H1 (cell line): ENCODE results near the gene NSDHL. TPM values are rescaled to one million over a fixed set of nuclear protein-coding genes. Genes with fewer than 3 reads are reported as not detected.

Experiments used
- CTCF ChIA-PET: fragments of 300-600 bp; sonication (Branson Sonifier 250); formaldehyde crosslinking; loops from one replicate; lab custom pipeline; 2021; ENCODE audit not compliant: partially characterized antibody; lab: Charles Lee
- POLR2A ChIA-PET: fragments of 300-600 bp; sonication (Branson Sonifier 250); formaldehyde crosslinking; loops from one replicate; lab custom pipeline; 2021; ENCODE audit warnings: inconsistent platforms; ENCODE audit not compliant: partially characterized antibody; lab: Charles Lee
- DNase-seq, 2 experiments: peaks; one replicate each; pipeline versions ENCODE4 v3.0.0 to v3.0.0-alpha.2; 2010 to 2022; ENCODE audit warnings: low spot score in 2 of 2, low read depth in 1 of 2, mixed read lengths in 1 of 2
- FAIRE-seq: peaks from 2 replicates; lab custom pipeline; 2011; peaks lifted over from hg19 to GRCh38; lab: Jason Lieb, UNC
- H2AFZ ChIP-seq: 2 replicates; pipeline ENCODE4 v1.8.1; 2012; ENCODE audit warnings: low read length, inconsistent platforms
- H2AK5ac ChIP-seq: 2 replicates; pipeline ENCODE4 v1.6.1; 2013; ENCODE audit warnings: low read depth, low read length
- H2BK120ac ChIP-seq: replicated peaks from 2 replicates; pipeline ENCODE3; 2013; ENCODE audit warnings: low read depth, low read length, inconsistent platforms
- H2BK12ac ChIP-seq: 2 replicates; pipeline ENCODE4 v1.6.1; 2013; ENCODE audit warnings: low read depth, low read length
- H2BK15ac ChIP-seq: 2 replicates; pipeline ENCODE4 v1.6.1; 2013; ENCODE audit warnings: low read length
- H2BK20ac ChIP-seq: 2 replicates; pipeline ENCODE4 v1.6.1; 2013; ENCODE audit warnings: low read length
- H2BK5ac ChIP-seq: 2 replicates; pipeline ENCODE4 v1.6.1; 2013; ENCODE audit warnings: low read depth, low read length
- H3K14ac ChIP-seq: 2 replicates; pipeline ENCODE4 v1.6.1; 2013; ENCODE audit warnings: inconsistent platforms; ENCODE audit not compliant: insufficient read length
- H3K18ac ChIP-seq: 2 replicates; pipeline ENCODE4 v1.6.1; 2013; ENCODE audit warnings: low read length; ENCODE audit errors: extremely low read depth
- H3K23ac ChIP-seq: 2 replicates; pipeline ENCODE4 v1.6.1; 2013; ENCODE audit warnings: inconsistent platforms; ENCODE audit not compliant: insufficient read length
- H3K23me2 ChIP-seq: 2 replicates; pipeline ENCODE4 v1.6.1; 2013; ENCODE audit warnings: low read depth, low read length
- H3K27ac ChIP-seq: 2 replicates; pipeline ENCODE4 v1.6.1; 2011; ENCODE audit warnings: low read depth, low read length, inconsistent platforms
- H3K27me3 ChIP-seq, 4 experiments: replicated peaks in 1 of 4; 1 replicate in 1 of 4; 2 replicates in 3 of 4; pipeline versions ENCODE4 v1.6.1 to v1.8.1; 2011 to 2013; ENCODE audit warnings: low read length in 3 of 4, mild to moderate bottlenecking in 3 of 4, inconsistent platforms in 2 of 4, mixed read lengths in 2 of 4, moderate library complexity in 1 of 4; ENCODE audit not compliant: control insufficient read depth in 3 of 4, insufficient read depth in 3 of 4; ENCODE audit errors: extremely low read depth in 1 of 4
- H3K36me3 ChIP-seq, 4 experiments: 2 replicates each; pipeline versions ENCODE4 v1.6.1 to v1.8.1; 2011 to 2013; ENCODE audit warnings: mild to moderate bottlenecking in 4 of 4, low read length in 3 of 4, moderate library complexity in 2 of 4, control low read depth in 1 of 4, inconsistent platforms in 1 of 4; ENCODE audit not compliant: insufficient read depth in 4 of 4, control insufficient read depth in 2 of 4
- H3K4ac ChIP-seq: replicated peaks from 2 replicates; pipeline ENCODE3; 2013; ENCODE audit warnings: low read length, low read depth, mixed read lengths, inconsistent platforms; ENCODE audit not compliant: insufficient read length
- H3K4me1 ChIP-seq, 4 experiments: replicated peaks in 1 of 4; 1 replicate in 1 of 4; 2 replicates in 3 of 4; pipeline versions ENCODE4 v1.6.1 to v1.8.1; 2011 to 2013; ENCODE audit warnings: low read length in 3 of 4, inconsistent platforms in 2 of 4, mixed read lengths in 1 of 4; ENCODE audit not compliant: insufficient read depth in 4 of 4, control insufficient read depth in 3 of 4
- H3K4me2 ChIP-seq, 2 experiments: 2 replicates each; pipeline versions ENCODE4 v1.6.1 to v1.8.1; 2011 to 2013; ENCODE audit warnings: low read depth in 2 of 2, low read length in 2 of 2, control low read depth in 1 of 2, inconsistent platforms in 1 of 2, mild to moderate bottlenecking in 1 of 2; ENCODE audit not compliant: insufficient read depth in 1 of 2
- H3K4me3 ChIP-seq, 4 experiments: fragments of 200-600, 300-600 bp in 1 of 4; sonication (generic), shearing (Covaris generic), sonication (Bioruptor Twin) in 1 of 4; 2 replicates each; pipeline versions ENCODE4 v1.5.1 to v1.8.1; 2011 to 2016; ENCODE audit warnings: low read length in 4 of 4, low read depth in 3 of 4, control low read depth in 2 of 4, inconsistent platforms in 2 of 4, mild to moderate bottlenecking in 2 of 4, mixed read lengths in 1 of 4, moderate library complexity in 1 of 4; ENCODE audit not compliant: insufficient read depth in 2 of 4; ENCODE audit errors: extremely low read depth in 1 of 4
- H3K56ac ChIP-seq: replicated peaks from 2 replicates; pipeline ENCODE3; 2013; ENCODE audit warnings: low read depth, mild to moderate bottlenecking, mixed read lengths, low read length, inconsistent platforms; ENCODE audit not compliant: insufficient read length
- H3K79me1 ChIP-seq: 2 replicates; pipeline ENCODE4 v1.6.1; 2013; ENCODE audit warnings: low read depth, low read length, control low read depth
- H3K79me2 ChIP-seq, 2 experiments: 2 replicates each; pipeline versions ENCODE4 v1.6.1 to v1.8.1; 2012 to 2013; ENCODE audit warnings: low read length in 2 of 2, mild to moderate bottlenecking in 2 of 2, inconsistent platforms in 1 of 2; ENCODE audit not compliant: insufficient read depth in 2 of 2, control insufficient read depth in 1 of 2
- H3K9ac ChIP-seq, 4 experiments: replicated peaks in 1 of 4; 1 replicate in 1 of 4; 2 replicates in 3 of 4; pipeline versions ENCODE4 v1.6.1 to v1.8.1; 2011 to 2013; ENCODE audit warnings: low read depth in 3 of 4, low read length in 3 of 4, control low read depth in 2 of 4, mild to moderate bottlenecking in 2 of 4, moderate library complexity in 2 of 4, inconsistent platforms in 1 of 4; ENCODE audit errors: extremely low read depth in 1 of 4
- H3K9me3 ChIP-seq, 2 experiments: 2 replicates each; pipeline versions ENCODE4 v1.6.1 to v1.8.1; 2012 to 2013; ENCODE audit warnings: mild to moderate bottlenecking in 2 of 2, moderate library complexity in 2 of 2, control low read depth in 1 of 2, inconsistent platforms in 1 of 2, low read depth in 1 of 2, low read length in 1 of 2, mixed read lengths in 1 of 2; ENCODE audit not compliant: insufficient read depth in 2 of 2
- H4K20me1 ChIP-seq, 2 experiments: replicated peaks in 1 of 2; 2 replicates each; pipeline versions ENCODE3 to v1.8.1; 2011 to 2013; ENCODE audit warnings: inconsistent platforms in 2 of 2, low read length in 2 of 2, mild to moderate bottlenecking in 1 of 2; ENCODE audit not compliant: insufficient read depth in 2 of 2, control insufficient read depth in 1 of 2
- H4K5ac ChIP-seq: 2 replicates; pipeline ENCODE4 v1.6.1; 2013; ENCODE audit warnings: low read length, low read depth, mixed read lengths, inconsistent platforms; ENCODE audit not compliant: insufficient read length
- H4K8ac ChIP-seq: 2 replicates; pipeline ENCODE4 v1.8.0; 2013; ENCODE audit warnings: mild to moderate bottlenecking, moderate library complexity, low read length, inconsistent platforms; ENCODE audit not compliant: insufficient read depth; ENCODE audit errors: extremely low read depth
- H4K91ac ChIP-seq: replicated peaks from 2 replicates; pipeline ENCODE3; 2013; ENCODE audit warnings: low read length, mixed read lengths, inconsistent platforms; ENCODE audit not compliant: insufficient read length
- BRCA1 ChIP-seq: IDR thresholded peaks from 2 replicates; pipeline ENCODE4 v1.6.1; 2012; ENCODE audit warnings: low read depth, low read length, improper control_type of control experiment
- NRF1 ChIP-seq: IDR thresholded peaks from 2 replicates; pipeline ENCODE4 v1.6.1; 2011; ENCODE audit warnings: mild to moderate bottlenecking, low read depth, low read length, improper control_type of control experiment
- RBBP5 ChIP-seq: IDR thresholded peaks from 2 replicates; pipeline ENCODE4 v1.7.1; 2012; ENCODE audit warnings: low read depth, mild to moderate bottlenecking, inconsistent platforms, low read length, moderate library complexity, borderline replicate concordance
- RFX5 ChIP-seq: IDR thresholded peaks from 2 replicates; pipeline ENCODE4 v1.6.1; 2011; ENCODE audit warnings: low read depth, low read length, improper control_type of control experiment, borderline replicate concordance
- RXRA ChIP-seq: IDR thresholded peaks from 2 replicates; pipeline ENCODE4 v1.6.1; 2011; ENCODE audit warnings: low read depth, mild to moderate bottlenecking, low read length, moderate library complexity; ENCODE audit not compliant: insufficient read depth
- SRF ChIP-seq: IDR thresholded peaks from 2 replicates; pipeline ENCODE4 v1.6.1; 2011; ENCODE audit warnings: mild to moderate bottlenecking, low read depth, low read length, moderate library complexity
- USF2 ChIP-seq: IDR thresholded peaks from 2 replicates; pipeline ENCODE4 v1.6.1; 2011; ENCODE audit warnings: low read length, improper control_type of control experiment
- WGBS, 2 experiments: shearing (Covaris generic) in 1 of 2; methylation state at CpG; one replicate each; pipeline versions ENCODE4 v1.1.6 to v1.1.7; 2013 to 2015; ENCODE audit warnings: low lambda C conversion rate in 2 of 2, mixed read lengths in 2 of 2, inconsistent platforms in 1 of 2, low coverage in 1 of 2, missing lambda C conversion rate in 1 of 2; ENCODE audit not compliant: insufficient replicate concordance in 2 of 2, insufficient coverage in 1 of 2, insufficient read length in 1 of 2; ENCODE audit errors: extremely low coverage in 1 of 2, missing lambda C conversion rate in 1 of 2; 5-methylcytosine and 5-hydroxymethylcytosine counted together
- polyA plus RNA-seq, 7 experiments: library from polyadenylated mRNA; depleted of rRNA in 3 of 7; stranded (reverse) in 5 of 7; unstranded in 2 of 7; fragments of >200 nt in 5 of 7; fragments of 200-250 nt in 2 of 7; gene quantifications; 1 replicate in 5 of 7; 2 replicates in 1 of 7; 4 replicates in 1 of 7; pipeline versions ENCODE4 v1.2.1 to v1.2.3, GENCODE V29; 2011 to 2013; ENCODE audit warnings: missing spikeins in 2 of 7, mixed read lengths in 2 of 7
- total RNA-seq: library from RNA; stranded (reverse); fragmentation: NEBNext Ultra II Directional; extraction: Animal tissue kit (Norgen Biotek cat#: 25700); gene quantifications from 2 replicates; pipeline ENCODE4 v1.2.1, GENCODE V29; 2021
- TF ChIP-seq, protein P1 (sequence below), 3 experiments: IDR thresholded peaks; 1 replicate in 2 of 3; 2 replicates in 1 of 3; pipeline versions ENCODE4 v1.5.1 to v1.6.1; 2011; ENCODE audit warnings: low read length in 3 of 3, mild to moderate bottlenecking in 3 of 3, inconsistent platforms in 2 of 3, low read depth in 1 of 3, moderate library complexity in 1 of 3; ENCODE audit not compliant: insufficient read depth in 1 of 3; ENCODE audit errors: control extremely low read depth in 1 of 3

The NSDHL gene
- total and polyA plus RNA-seq, 2 of the 8 experiments (the other 6 are each of a cell fraction or from before 2014, with no cell fraction given): 31.5 to 34.6 TPM

DNA sequence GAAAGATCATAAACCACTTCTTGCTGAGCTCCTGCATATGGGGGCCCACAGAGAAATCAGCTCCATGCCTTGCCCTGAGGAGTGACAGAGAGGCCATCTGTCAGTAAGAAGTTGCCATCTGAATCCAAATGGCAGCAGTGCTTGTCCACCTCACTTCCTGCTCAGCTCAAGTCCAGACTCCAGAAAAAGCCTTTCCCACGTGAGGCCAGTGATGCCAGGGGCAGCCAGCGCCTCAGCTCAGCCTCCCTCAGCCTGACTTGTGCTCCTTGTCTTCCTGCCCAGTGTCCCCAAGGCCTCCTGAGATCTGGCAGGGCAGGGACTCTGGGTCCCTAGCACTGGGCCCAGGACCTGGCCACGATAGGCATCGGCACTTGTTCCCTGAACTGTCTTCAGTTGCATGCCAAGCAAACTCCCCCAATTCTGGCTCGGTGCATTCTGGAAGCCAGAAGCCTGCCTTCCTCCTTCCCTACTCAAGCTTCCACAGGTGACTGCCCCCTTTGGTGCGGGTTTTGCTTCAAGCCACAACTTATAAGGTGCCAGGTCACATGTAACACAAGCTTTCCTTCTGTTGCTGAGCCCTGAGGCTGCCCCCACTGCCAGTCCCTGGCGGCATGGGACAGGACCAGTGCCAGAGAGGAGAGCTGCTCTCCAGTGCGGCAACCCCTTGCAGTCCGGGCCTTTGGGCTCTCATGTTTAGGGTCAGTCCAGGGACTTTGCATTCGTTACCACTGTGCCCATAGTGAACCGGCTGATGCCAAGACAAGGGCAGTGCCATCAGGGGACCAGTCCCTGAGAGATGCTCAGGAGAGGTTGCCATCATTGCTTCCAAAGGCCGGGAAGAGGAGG lies 69.2 kb downstream of the NSDHL start:
- no peak overlapping the region for H4K5ac ChIP-seq
- no peaks in the 10 kb centered on the region for H3K79me2 ChIP-seq
- no peak overlapping the region for H3K4me2 ChIP-seq
- no peak overlapping the region for H3K56ac ChIP-seq
- no peak overlapping the region for H3K27ac ChIP-seq
- H2AFZ ChIP-seq: no peak overlapping the region
- no peak overlapping the region for H4K91ac ChIP-seq
- ChIA-PET CTCF (interaction anchor here (0.9 to 9.6 kb wide), 5 partner anchors 9 to 133 kb away, joined by 3 to 94 read pairs (median 3); no protein-coding TSS in a partner anchor), POLR2A (interaction anchor here (0.8 to 2.9 kb wide), 4 partner anchors 9 to 19 kb away, joined by 3 to 9 read pairs (median 3); no protein-coding TSS in a partner anchor)
- no peak overlapping the region for H2BK12ac ChIP-seq
- no peak overlapping the region for H3K14ac ChIP-seq
- no peak overlapping the region for H3K18ac ChIP-seq
- no peak overlapping the region for H2AK5ac ChIP-seq
- H3K23me2 ChIP-seq: peaks cover 2% of the 10 kb centered on the region; the same call in 1 of the 2 replicates
- no peak overlapping the region for H3K4me3 ChIP-seq
- 87% methylated on average over 5 of the region's 12 CpGs; no CpG with 5 or more reads in 1 of the 2 experiments for WGBS, 2 experiments
- H3K36me3 ChIP-seq: no peaks in the 10 kb centered on the region
- FAIRE-seq: no peak
- H3K79me1 ChIP-seq: no peaks in the 10 kb centered on the region
- no peak overlapping the region for H3K23ac ChIP-seq
- H3K4ac ChIP-seq: no peak overlapping the region
- H2BK5ac ChIP-seq: no peak overlapping the region
- DNase-seq: no peak
- H3K9me3 ChIP-seq: no peaks in the 10 kb centered on the region
- H3K27me3 ChIP-seq: no peaks in the 10 kb centered on the region; a peak in 1 of 7 replicates
- no peak overlapping the region for H2BK15ac ChIP-seq
- H3K4me1 ChIP-seq: peaks cover 0 to 27% (median 12%) of the 10 kb centered on the region in 4 experiments; a peak in 4 of 7 replicates
- H3K9ac ChIP-seq: no peak overlapping the region
- H4K20me1 ChIP-seq: no peaks in the 10 kb centered on the region
- no peak overlapping the region for H2BK20ac ChIP-seq
- H4K8ac ChIP-seq: no peak overlapping the region
- H2BK120ac ChIP-seq: no peak overlapping the region
- TF ChIP-seq BRCA1 (no peak), USF2 (no peak), NRF1 (no peak), SRF (no peak), RXRA (no peak), RFX5 (no peak), RBBP5 (no peak)
- TF ChIP-seq, protein P1, sequence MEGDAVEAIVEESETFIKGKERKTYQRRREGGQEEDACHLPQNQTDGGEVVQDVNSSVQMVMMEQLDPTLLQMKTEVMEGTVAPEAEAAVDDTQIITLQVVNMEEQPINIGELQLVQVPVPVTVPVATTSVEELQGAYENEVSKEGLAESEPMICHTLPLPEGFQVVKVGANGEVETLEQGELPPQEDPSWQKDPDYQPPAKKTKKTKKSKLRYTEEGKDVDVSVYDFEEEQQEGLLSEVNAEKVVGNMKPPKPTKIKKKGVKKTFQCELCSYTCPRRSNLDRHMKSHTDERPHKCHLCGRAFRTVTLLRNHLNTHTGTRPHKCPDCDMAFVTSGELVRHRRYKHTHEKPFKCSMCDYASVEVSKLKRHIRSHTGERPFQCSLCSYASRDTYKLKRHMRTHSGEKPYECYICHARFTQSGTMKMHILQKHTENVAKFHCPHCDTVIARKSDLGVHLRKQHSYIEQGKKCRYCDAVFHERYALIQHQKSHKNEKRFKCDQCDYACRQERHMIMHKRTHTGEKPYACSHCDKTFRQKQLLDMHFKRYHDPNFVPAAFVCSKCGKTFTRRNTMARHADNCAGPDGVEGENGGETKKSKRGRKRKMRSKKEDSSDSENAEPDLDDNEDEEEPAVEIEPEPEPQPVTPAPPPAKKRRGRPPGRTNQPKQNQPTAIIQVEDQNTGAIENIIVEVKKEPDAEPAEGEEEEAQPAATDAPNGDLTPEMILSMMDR (IDR thresholded peaks at IDR 0.05; ENCODE audit: control extremely low read depth in 1 of 3, insufficient read depth in 1 of 3, low read depth in 1 of 3, low read length in 3 of 3): no peak
